ENCODE measurements around the gene GPX2.
"Not testable (repeated sequence)": the region's sequence is repeated elsewhere in the genome, so short reads cannot be mapped to it uniquely, and the experiment has no call there.

Gene GPX2

DNA sequence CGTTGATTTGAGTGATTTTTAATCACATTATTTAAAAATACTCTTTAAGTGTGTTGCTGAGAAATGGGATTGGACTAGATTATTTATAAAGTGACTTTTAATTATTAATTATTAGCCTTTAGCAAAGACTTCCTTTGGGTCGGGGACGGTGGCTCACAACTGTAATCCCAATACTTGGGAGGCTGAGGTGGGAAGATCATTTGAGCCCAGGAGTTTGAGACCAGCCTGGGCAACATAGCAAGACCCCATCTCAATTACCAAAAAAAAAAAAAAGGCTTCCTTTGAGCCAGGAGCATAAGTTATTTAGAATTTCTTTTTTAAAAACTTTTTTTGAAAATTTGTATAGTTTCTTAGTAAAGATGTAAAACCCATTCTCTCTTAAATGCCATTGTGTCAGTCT lies 19.5 kb downstream of the GPX2 start:
- Mint-ChIP-seq H3K4me1 (peaks cover 14 to 39% of the 10 kb centered on the region in 2 donors), H3K4me3 (no peak overlapping the region), H3K36me3 (peaks cover 21 to 24% of the 10 kb centered on the region in 2 donors), H3K9me3 (no peaks in the 10 kb centered on the region), H3K27ac (no peak overlapping the region), H3K27me3 (no peaks in the 10 kb centered on the region)
- DNase-seq (no peak), ATAC-seq (replicated peaks) (no peak)

DNA sequence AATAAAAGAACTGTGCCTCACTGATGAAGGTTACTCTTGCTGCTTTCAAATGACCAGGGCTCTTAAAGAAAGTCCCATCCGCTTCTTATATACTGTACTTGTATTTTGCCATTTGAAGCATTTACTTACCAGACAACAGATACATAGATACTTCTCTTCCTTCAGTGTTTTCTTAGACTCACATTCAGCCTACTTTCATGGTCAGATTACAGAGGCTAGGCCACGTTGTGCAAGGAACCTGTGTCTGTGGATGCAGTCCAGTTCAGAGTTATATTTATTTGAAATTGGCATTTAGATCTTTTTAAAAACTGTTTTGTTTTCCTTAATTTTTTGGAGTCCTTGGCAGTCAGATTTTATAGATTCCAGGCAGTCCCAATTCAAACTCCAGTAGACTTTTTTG lies 22.1 kb downstream of the GPX2 start:
- peaks cover 20 to 50% of the 10 kb centered on the region in 2 donors for H3K4me1 Mint-ChIP-seq
- peaks cover 19 to 28% of the 10 kb centered on the region in 2 donors for H3K36me3 Mint-ChIP-seq
- no peaks in the 10 kb centered on the region for H3K27me3 Mint-ChIP-seq
- ATAC-seq (replicated peaks): no peak
- H3K4me3 Mint-ChIP-seq: no peak overlapping the region
- no peak overlapping the region for H3K27ac Mint-ChIP-seq
- no peak for DNase-seq
- H3K9me3 Mint-ChIP-seq: no peaks in the 10 kb centered on the region

DNA sequence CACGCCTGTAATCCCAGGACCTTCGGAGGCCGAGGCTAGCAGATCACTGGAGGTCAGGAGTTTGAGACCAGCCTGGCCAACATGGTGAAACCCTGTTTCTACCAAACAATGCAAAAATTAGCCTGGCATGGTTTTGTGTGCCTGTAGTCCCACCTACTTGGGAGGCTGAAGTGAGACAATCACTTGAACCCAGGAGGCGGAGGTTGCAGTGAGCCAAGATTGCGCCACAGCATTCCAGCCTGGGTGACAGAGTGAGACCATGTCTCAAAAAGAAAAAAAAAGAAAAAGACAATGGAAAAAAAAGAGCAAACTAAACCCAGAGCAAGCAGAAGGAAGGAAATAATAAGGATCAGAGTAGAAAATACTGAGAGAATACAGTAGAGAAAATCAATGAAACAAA lies 22.9 kb downstream of the GPX2 start:
- Mint-ChIP-seq H3K27me3 (no peaks in the 10 kb centered on the region), H3K27ac (no peak overlapping the region), H3K36me3 (peaks cover 22 to 33% of the 10 kb centered on the region in 2 donors), H3K4me3 (no peak overlapping the region), H3K9me3 (peaks cover 0 to 1% of the 10 kb centered on the region in 2 donors), H3K4me1 (peaks cover 25 to 56% of the 10 kb centered on the region in 2 donors)
- DNase-seq (no peak), ATAC-seq (replicated peaks) (no peak)

DNA sequence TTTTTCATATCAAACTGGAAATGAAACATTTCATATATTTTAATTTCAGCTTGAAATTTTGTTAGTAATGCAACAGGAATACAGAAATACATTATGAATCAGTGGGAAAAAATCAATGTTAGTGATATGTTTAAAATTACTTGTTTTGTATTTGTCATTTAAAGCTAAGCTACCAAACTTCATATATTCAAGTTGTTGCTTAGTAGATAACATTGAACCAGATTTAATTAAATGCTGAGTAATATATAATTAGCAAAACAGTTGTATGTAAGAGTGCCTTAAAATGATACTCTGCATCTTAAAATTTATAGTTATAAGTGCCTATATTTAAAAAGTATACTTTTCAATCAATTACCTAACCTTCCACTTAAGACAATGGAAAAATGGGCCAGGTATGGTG lies 23.3 kb downstream of the GPX2 start:
- peaks cover 20 to 30% of the 10 kb centered on the region in 2 donors for H3K36me3 Mint-ChIP-seq
- ATAC-seq (replicated peaks) (no peak), DNase-seq (no peak)
- no peak overlapping the region for H3K4me3 Mint-ChIP-seq
- H3K4me1 Mint-ChIP-seq: peaks cover 24 to 53% of the 10 kb centered on the region in 2 donors
- no peaks in the 10 kb centered on the region for H3K27me3 Mint-ChIP-seq
- peaks cover 0 to 1% of the 10 kb centered on the region in 2 donors for H3K9me3 Mint-ChIP-seq
- no peak overlapping the region for H3K27ac Mint-ChIP-seq

DNA sequence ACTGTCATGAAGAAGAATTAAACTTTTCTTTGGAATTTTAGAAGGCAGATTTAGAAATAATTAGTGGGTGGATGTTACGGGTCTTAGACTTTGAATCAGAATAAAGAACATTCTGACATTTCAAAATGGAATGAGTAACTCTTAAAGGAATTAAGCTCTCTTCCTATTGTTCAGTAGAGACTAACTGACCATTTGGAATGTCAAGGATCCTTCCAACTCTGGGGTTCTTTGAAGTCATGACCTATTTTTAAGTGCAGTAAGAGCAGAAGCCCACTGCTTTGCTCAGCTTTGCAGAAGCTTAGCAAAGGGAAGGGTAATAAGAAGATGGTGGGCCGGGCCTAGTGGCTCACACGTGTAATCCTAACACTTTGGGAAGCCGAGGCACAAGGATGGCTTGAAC lies 24.3 kb downstream of the GPX2 start:
- H3K27ac Mint-ChIP-seq: peak overlapping the region; percentile 42
- peaks cover 27 to 53% of the 10 kb centered on the region in 2 donors for H3K4me1 Mint-ChIP-seq
- no peak for DNase-seq
- ATAC-seq (replicated peaks): no peak
- peaks cover 17 to 25% of the 10 kb centered on the region in 2 donors for H3K36me3 Mint-ChIP-seq
- no peaks in the 10 kb centered on the region for H3K27me3 Mint-ChIP-seq
- no peak overlapping the region for H3K4me3 Mint-ChIP-seq
- H3K9me3 Mint-ChIP-seq: peaks cover 0 to 1% of the 10 kb centered on the region in 2 donors

DNA sequence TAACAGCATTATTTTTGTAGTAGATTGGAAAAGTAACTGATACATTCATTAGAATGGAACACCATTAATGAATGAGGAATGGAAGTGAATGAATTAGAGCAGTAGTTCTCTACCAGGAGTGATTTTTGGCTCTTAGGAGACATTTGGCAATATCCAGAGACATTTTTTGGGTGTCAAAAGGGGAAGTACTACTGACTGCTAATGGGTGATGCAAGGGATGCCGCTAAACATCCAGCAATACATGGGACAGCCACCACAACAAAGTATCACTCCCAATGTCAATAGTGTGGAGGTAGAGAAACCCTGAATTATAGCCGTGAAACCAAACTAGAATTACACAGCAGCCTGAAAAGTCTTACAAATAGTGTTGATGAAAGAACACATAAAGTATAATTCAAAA lies 26.7 kb downstream of the GPX2 start:
- DNase-seq (no peak), ATAC-seq (replicated peaks) (no peak)
- peaks cover 7 to 8% of the 10 kb centered on the region in 2 donors for H3K27me3 Mint-ChIP-seq
- peaks cover 10 to 18% of the 10 kb centered on the region in 2 donors for H3K36me3 Mint-ChIP-seq
- peak overlapping the region; percentile 90 to 91 for H3K4me3 Mint-ChIP-seq
- H3K27ac Mint-ChIP-seq: no peak overlapping the region
- H3K9me3 Mint-ChIP-seq: peaks cover 0 to 1% of the 10 kb centered on the region in 2 donors
- peaks cover 23 to 45% of the 10 kb centered on the region in 2 donors for H3K4me1 Mint-ChIP-seq

DNA sequence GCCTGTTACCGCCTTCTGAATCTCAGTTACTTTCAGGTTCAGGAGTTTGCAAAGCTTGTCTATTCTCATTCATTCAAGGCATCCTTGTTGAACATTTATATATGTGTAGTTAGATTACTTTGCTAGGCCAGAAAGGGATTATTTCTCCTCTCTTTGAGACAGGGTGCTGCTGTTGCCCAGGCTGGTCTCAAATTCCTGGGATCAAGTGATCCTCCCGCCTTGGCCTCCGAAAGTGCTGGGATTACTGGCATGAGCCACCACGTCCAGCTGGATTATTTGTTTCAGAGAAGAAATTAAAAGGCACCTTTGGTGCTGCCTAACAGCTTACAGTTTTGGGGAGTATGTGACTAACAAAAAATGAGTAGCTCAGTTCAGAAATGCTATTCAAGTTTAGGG lies 27.5 kb downstream of the GPX2 start:
- H3K36me3 Mint-ChIP-seq: peaks cover 10 to 18% of the 10 kb centered on the region in 2 donors
- H3K9me3 Mint-ChIP-seq: peaks cover 0 to 1% of the 10 kb centered on the region in 2 donors
- H3K27me3 Mint-ChIP-seq: peaks cover 7 to 8% of the 10 kb centered on the region in 2 donors
- H3K4me3 Mint-ChIP-seq: peak overlapping the region; percentile 90 to 91
- H3K4me1 Mint-ChIP-seq: peaks cover 23 to 38% of the 10 kb centered on the region in 2 donors
- ATAC-seq (replicated peaks) (peak in 1 of 2 donors; percentile 2), DNase-seq (no peak)
- H3K27ac Mint-ChIP-seq: peak overlapping the region; percentile 99

DNA sequence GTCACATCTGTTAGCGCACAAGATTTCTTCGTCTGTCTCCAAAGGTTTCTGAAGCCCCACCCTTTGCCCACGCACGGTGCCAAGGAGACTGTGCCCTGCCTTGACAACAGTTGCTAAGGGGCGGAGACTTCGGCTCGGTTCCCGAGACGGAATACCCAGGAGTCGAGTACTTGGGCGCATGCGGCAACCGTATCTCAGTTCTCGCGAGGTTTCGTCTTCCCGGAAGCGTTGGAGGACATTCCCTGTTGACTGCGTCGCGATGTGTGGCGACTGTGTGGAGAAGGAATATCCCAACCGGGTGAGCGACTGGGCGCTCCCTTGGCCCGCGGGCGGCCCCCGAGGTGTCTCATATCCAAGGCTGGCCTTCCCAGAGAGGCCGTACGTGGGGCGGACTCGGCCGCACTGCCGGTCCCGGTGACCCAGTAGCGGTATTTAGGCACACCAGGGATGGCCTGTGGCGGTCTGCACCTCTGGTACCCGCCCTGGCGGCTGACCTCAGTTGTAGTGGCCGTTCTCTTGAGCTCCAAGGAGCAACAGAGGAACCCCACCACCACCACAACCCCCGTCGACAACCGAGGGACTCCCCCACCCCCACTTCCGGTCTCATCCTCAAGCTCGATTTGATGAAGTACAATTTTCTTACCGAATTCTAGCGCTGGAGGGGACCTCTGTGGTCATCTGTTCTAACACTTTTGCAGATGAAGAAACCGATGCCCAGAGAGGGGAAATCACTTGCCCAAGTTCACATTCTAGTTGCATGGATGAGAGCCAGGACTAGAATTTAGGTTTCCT lies 28.1 kb downstream of the GPX2 start, which contains the start of gene CHURC1:
Gene CHURC1 (plus strand): TSS at position 219 of the 792 bp plus-strand sequence. CDS start 41 bp downstream, at position 260.
- Mint-ChIP-seq H3K4me1 (peaks cover 19 to 33% of the 10 kb centered on the region in 2 donors), H3K9me3 (peaks cover 0 to 1% of the 10 kb centered on the region in 2 donors), H3K36me3 (peaks cover 10 to 18% of the 10 kb centered on the region in 2 donors), H3K27ac (peak within 1 kb of the TSS; percentile 99), H3K4me3 (peak within 1 kb of the TSS; percentile 90 to 91), H3K27me3 (peaks cover 7 to 8% of the 10 kb centered on the region in 2 donors)
- ATAC-seq (replicated peaks) (peak; percentile 99), DNase-seq (peak; percentile 95)

DNA sequence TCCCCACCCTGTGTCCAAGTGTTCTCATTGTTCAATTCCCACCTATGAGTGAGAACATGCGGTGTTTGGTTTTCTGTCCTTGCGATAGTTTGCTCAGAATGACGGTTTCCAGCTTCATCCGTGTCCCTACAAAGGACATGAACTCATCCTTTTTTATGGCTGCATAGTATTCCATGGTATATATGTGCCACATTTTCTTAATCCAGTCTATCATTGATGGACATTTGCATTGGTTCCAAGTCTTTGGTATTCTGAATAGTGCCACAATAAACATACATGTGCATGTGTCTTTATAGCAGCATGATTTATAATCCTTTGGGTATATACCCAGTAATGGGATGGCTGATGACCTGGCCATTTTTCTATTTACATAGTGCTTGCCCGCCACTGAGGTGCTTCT lies 29.1 kb downstream of the GPX2 start:
- not testable (repeated sequence) for H3K4me3 Mint-ChIP-seq; DNase-seq; H3K27ac Mint-ChIP-seq; H3K27me3 Mint-ChIP-seq; H3K9me3 Mint-ChIP-seq; ATAC-seq (replicated peaks)
- peaks cover 19 to 29% of the 10 kb centered on the region in 2 donors for H3K4me1 Mint-ChIP-seq
- H3K36me3 Mint-ChIP-seq: peaks cover 10 to 18% of the 10 kb centered on the region in 2 donors

DNA sequence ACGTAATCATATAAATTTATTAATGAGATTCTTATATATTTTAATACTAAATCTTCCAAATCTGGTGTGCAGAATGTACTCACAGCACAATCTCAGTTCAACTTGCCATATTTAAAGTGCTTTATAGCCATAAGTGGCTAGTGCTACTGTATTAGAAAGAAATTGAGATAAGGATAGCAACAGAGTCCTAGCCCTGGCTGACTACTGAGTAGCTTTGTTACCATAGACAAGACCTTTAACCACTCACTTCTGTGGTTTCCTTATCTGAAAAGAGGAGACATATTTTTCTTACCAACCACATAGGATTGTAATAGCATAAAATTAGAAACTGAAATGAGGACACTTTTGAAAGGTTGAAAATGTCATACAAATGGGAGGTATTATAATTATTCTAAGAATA lies 30.3 kb downstream of the GPX2 start:
- Mint-ChIP-seq H3K27me3 (peaks cover 7 to 8% of the 10 kb centered on the region in 2 donors), H3K4me3 (no peak overlapping the region), H3K9me3 (peaks cover 0 to 1% of the 10 kb centered on the region in 2 donors), H3K4me1 (peaks cover 15 to 17% of the 10 kb centered on the region in 2 donors), H3K27ac (no peak overlapping the region), H3K36me3 (peaks cover 6 to 12% of the 10 kb centered on the region in 2 donors)
- ATAC-seq (replicated peaks) (no peak), DNase-seq (no peak)

DNA sequence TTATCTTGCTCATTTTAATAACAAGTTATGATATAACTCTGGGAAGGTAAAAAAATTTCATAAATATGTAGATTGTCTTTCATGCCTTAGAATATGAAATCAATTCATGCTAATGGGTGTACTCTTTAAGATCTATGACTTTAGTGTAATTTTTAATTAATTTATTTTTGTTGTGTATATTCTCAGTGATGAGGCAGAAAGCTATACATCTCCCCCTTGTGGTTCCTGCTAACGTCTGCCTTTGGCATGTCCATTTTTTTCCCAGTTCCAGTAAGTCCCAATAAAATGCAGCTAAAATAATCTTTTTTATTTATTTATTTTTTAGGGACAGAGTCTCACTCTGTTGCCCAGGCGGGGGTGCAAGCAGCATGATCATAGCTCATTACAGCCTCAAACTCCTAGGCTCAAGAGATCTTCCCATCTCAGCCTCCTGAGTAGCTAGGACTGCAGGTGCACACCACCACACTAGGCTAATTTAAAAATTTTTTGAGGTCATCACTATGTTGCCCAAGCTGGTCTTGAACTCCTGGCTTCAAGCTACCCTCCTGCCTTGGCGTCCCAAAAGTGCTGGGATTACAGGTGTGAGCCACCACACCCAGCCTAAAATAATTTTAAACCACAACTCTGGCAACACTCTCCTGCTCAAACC lies 31.6 kb downstream of the GPX2 start:
- Mint-ChIP-seq H3K4me3 (no peak overlapping the region), H3K27ac (no peak overlapping the region), H3K27me3 (peaks cover 13 to 16% of the 10 kb centered on the region in 2 donors), H3K4me1 (peaks cover 12% of the 10 kb centered on the region in 2 donors), H3K9me3 (peaks cover 0 to 1% of the 10 kb centered on the region in 2 donors), H3K36me3 (peaks cover 6% of the 10 kb centered on the region in 2 donors)
- DNase-seq (no peak), ATAC-seq (replicated peaks) (no peak)

DNA sequence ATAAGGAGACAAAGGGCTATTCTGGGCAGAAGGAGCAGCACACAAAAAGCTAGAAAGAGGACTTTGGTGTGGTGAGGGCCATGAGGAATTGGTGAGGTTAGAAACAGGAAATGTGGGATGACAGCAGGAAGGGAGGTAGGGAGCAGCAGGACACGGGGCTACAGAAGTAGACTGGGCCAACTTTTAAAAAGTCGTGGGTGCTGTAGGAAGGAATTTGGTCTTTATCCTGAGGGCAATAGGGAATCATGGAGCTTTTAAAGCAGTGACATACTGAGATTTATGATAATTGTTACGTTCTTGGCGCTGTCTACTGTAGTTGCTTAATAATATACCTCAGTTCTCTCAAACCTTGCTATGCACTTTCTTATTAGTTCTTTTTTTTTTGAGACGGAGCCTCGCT lies 36.5 kb downstream of the GPX2 start:
- Mint-ChIP-seq H3K9me3 (no peaks in the 10 kb centered on the region), H3K27me3 (peaks cover 22 to 26% of the 10 kb centered on the region in 2 donors), H3K4me1 (no peaks in the 10 kb centered on the region), H3K27ac (no peak overlapping the region), H3K36me3 (no peaks in the 10 kb centered on the region), H3K4me3 (no peak overlapping the region)
- DNase-seq (no peak), ATAC-seq (replicated peaks) (no peak)

DNA sequence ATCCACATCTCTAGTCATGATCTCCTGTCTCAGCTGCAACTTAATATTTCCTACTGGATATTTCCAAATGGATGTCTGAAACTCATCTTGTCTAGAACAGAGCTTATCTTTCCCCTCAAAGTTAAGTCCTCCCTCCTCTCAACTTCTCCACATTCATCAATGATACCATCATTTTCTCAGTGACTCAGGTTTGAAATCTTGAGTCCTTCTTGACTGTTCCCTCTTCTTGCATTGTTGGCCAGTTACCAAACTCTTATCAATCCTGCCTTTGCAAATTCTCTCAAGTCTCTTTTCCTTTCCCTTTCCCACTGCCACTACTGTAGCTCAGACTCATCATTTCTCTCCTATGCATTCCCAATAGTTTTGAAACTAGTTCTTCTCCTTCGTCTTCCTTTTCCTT lies 42.6 kb downstream of the GPX2 start:
- no peaks in the 10 kb centered on the region for H3K9me3 Mint-ChIP-seq
- H3K27ac Mint-ChIP-seq: no peak overlapping the region
- no peak for DNase-seq
- no peaks in the 10 kb centered on the region for H3K36me3 Mint-ChIP-seq
- H3K4me1 Mint-ChIP-seq: no peaks in the 10 kb centered on the region
- ATAC-seq (replicated peaks): no peak
- peaks cover 24 to 26% of the 10 kb centered on the region in 2 donors for H3K27me3 Mint-ChIP-seq
- H3K4me3 Mint-ChIP-seq: no peak overlapping the region

DNA sequence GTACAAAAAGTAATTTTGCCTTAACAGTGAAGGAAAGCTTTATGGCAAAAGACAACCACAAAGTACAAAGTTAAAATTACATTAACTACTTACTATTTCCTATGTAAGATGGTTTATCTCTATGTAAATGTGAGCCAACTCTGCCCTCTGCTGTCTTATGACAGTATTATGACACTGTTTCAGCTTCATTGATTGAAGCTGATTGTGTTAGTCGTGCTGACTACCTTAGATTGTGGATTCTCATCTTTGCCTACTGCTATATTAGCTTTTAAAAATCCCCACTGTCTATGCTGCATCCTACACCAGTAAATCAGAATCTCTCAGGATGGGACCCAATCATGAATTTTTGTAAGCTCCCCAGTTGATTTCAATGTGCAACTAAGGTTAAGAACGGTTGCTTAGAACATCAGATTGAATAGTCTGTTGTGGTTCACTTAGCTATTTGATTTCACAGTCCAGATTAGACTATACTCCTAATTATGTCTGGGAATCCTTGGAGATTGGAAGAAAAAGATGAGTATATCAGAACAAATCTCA lies 50.6 kb downstream of the GPX2 start:
- no peaks in the 10 kb centered on the region for H3K36me3 Mint-ChIP-seq
- peak; percentile 83 to 89 for ATAC-seq (replicated peaks)
- no peaks in the 10 kb centered on the region for H3K4me1 Mint-ChIP-seq
- H3K27me3 Mint-ChIP-seq: peaks cover 24 to 26% of the 10 kb centered on the region in 2 donors
- no peak overlapping the region for H3K27ac Mint-ChIP-seq
- no peak overlapping the region for H3K4me3 Mint-ChIP-seq
- peak; percentile 6 for DNase-seq
- no peaks in the 10 kb centered on the region for H3K9me3 Mint-ChIP-seq
